Posterior vena cava (tissue), 2 donors: ENCODE results near the gene EPS8. TPM values are rescaled to one million over a fixed set of nuclear protein-coding genes. Genes with fewer than 3 reads are reported as not detected.
"Not testable (repeated sequence)": the region's sequence is repeated elsewhere in the genome, so short reads cannot be mapped to it uniquely, and the experiment has no call there.

ENCODE experiments used
- DNase-seq: peaks from one replicate; pipeline ENCODE4 v3.0.0-alpha.2; 2020; ENCODE audit warnings: low spot score
- intact Hi-C, 2 donors: fragments of 100-400 bp; cut with DNase I; formaldehyde crosslinking; loops; one replicate each; pipeline versions ENCODE4 v1.14.1 to v1.14.2; 2022 to 2023
- total RNA-seq, 2 donors: library from RNA; stranded (reverse); fragmentation: NEBNext Ultra II Directional; extraction: Animal tissue kit (Norgen Biotek cat#: 25700); gene quantifications; one replicate each; pipeline ENCODE4 v1.2.1, GENCODE V29; 2021
- donor health status: DM: yes; HTN: yes; CAD: no.
- donor health status: DM: yes; HTN: yes; CAD: no.

EPS8 gene
- total RNA-seq, 2 donors from 2014 or later = 107 to 144 TPM

DNA sequence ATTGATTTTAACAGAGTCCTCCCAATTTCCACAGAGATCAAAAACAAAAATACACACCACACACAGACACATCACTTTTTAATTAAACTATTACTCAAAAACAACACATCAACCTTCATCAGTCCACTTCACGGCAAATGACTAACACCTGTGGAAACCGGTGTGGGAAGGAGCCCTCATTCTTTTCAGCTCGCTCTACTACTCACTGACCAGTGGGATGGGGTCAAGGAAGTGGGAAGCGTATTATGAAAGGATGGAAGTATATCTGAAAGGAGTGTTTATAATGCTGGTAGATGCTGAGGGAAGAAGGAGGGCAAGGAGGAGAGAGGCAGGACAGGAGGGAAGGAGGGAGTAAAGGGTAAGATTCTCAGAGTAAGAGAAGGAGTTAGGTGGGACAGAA is 156.5 kb downstream of the EPS8 start:
- intact Hi-C loops = no loop called here
- DNase-seq = no peak

DNA sequence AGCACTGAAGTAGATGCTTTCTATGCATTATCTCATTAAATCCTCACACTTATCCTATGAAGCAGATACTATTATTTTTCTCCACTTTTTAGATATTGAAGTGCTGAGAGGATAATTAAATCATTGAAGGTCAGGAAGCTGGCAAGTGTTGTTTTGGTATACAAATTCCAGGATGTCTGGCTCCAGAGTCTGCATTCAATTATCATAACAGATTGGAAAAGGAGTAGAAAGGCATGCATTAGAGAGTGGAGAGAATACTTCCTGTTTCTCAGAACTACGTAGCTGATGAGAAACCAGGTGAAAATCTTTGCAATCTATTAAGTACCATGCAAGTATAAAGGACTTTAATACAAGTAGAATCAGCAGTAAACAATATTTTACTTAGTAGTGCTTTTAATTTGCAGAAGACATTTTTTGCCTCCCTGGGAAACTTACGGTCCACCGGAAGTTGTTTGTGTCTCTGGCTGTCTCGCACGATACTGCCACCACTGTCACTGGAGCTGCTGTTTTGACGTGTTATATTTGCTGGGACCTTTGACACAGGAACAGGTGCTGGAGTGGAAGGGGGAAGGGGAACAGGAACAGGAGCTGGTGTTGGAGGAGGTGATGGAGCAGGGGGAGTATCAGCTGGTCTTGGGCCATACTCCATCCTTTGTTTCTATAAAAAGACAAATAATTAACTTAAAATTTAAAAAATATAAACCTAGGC is 158.0 kb downstream of the EPS8 start:
- intact Hi-C loops = no loop called here
- DNase-seq = no peak

DNA sequence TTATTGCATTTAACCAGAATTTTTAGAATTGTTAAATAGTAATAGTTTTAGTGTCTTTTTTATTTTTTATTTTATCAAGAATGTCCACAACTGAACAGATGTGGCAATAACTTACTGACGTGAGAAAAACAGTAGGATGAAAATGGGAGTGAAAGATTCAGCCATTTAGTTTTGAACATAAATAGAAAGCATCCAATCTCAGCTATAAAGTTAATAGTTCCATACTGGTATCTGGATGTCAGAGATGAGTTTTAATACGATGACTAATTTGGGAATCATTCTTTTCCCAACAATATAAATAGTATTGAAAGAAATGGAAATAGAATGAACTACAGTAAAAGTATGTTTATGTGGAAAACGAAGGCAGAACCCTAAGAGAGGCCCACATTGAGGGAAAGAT is 159.4 kb downstream of the EPS8 start:
- intact Hi-C loops = no loop called here
- no peak for DNase-seq

DNA sequence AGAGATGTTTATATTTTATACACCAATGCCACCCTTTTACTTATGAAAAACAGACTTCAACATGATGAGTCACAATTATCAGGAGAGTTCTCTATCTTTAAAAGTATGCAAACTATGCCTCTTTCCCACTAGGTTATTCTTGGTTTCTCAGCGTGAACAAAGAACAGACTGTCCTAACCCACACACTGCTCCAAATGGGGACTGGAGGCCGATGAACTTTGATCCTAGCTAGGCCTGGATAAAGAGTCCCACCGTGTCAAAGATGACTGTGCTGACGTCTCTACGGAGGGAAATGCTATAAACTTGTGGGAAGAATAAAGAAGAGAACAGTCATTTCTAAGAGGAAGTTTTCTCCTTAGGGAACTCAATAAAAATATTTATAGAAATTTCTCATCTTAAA is 160.1 kb downstream of the EPS8 start:
- DNase-seq = peak; percentile 85
- intact Hi-C loops = no loop called here

DNA sequence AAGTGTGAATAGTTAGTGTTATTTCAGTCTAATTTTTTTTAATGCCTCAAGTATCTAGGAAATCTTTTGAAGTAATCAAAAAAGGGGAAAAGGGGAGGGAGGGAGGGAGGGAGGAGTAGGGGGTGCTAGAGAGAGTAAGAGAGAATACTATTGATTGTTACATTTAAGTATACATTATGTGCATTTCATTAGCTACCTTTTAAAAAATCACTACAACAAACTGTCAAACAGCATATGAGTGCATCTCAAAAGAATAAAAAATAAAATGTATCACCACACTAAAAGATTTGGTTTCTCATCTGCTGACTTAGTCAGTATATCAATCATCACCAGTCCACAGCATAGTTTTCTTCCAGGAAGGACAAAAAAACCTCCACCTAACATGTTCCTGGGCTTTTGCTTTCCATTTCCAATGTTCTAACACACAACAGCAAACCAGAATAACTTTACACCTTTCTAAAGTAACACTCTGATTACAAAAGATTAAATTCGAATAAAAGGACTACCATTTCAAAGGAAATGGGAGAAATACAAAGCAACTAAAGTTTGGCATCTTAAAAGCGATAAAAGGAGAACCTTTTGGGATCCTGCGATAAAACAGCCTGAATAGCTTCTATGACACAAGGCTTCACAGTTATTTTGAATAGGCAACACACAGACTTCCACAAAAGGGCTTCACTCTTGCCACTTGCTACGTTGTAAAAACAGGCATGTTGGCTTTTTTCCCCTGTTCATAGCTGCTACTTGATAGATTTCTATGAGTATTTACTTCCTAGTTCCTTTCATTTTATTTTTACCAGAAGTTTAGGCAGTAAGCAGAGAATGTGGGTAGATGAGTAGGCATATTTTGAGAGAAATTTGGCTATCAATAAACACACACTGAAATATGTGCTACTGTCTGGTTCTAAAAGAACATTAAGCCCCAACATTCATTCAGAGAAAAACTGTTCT is 160.9 kb downstream of the EPS8 start:
- DNase-seq = no peak
- intact Hi-C loops = no loop called here

DNA sequence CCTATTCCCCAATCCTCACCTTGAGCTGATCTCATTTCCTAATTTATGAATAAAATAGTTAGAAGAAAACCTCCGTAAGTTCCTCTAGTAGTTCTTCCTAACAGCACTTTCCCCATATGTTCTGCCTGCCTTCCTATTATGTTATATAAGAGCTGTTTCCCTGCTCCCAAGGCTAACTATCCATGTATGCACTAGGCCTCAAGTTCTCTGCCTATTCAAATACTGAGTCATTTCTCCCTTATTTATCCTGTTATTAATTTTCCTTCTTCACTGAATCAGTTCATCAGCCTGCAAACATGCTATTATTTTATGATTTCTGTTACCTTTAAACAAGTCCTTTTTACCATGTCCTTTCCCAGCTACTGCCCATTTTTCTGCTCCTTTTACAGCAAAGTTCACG is 164.1 kb downstream of the EPS8 start:
- no peak for DNase-seq
- intact Hi-C loops = no loop called here

DNA sequence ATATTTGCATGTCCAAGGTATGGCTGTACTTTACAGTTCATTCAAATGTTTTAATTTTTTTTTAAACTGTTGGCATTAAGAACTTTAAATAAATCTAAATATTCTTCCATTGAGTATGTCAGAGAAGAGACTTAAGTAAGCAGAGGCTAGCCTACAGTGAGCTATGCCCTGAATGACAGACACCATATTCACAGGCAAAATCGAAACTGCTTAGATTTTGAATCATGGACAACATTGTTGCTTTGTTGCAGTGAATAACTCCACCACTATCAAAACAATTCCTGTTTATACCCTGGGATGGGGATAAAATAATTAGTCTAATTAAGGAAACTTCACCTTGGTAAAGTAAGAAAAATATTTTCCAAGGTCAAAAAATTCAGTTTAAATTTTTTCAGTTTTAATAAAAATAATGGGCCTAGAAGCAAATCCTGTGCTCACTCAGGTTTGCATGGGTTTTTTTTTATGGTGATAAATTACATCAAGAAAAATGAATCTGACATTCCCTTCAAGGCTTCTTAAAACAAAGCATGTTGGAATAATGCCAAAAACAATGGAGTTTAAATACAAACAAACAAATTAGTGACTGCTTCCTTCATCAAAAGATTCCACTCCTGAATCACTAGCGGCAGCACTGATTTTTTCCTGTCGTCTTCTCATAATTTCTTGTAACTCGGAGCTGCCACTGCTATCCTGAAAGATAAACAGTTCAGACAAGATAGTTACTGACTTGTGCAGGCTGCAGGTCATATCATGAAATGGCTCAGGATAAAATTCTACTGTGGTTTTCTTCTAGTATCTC is 168.2 kb downstream of the EPS8 start:
- intact Hi-C loops = no loop called here
- no peak for DNase-seq

DNA sequence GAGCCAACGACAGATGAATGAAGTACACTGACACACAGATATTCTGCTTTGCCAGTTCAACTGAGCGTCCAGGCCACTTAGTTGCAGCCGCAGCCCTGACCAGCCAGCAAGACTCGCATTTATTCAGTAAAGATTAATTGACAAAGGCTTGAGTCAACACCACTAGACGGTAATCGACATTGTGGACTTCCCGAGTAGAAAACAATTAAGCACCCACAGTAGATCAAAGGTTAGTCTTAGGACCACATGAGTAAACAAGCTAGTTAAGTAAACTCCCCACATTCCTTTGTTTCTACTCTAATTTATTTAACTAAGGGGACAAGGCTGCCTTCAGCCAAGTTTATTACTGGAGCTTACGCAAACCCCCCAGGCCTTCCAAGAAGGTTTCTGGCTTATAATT is 172.7 kb downstream of the EPS8 start:
- DNase-seq, intact Hi-C loops: not testable (repeated sequence)

DNA sequence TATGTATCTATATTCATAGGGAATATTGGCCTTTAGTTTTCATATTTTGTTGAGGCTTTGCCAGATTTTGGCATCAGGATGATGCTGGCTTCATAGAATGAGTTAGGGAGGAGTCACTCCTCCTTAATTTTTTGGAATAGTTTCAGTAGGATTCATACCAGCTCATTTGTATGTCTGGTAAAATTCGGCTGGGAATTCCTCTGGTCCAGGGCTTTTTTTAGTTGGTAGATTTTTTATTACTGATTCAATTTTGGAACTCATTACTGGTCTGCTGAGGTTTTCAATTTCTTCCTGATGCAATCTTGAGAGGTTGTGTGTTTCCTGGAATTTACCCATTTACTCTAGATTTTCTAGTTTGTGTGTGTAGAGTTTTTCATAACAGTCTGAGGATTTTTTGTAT is 175.2 kb downstream of the EPS8 start:
- intact Hi-C loops = no loop called here

DNA sequence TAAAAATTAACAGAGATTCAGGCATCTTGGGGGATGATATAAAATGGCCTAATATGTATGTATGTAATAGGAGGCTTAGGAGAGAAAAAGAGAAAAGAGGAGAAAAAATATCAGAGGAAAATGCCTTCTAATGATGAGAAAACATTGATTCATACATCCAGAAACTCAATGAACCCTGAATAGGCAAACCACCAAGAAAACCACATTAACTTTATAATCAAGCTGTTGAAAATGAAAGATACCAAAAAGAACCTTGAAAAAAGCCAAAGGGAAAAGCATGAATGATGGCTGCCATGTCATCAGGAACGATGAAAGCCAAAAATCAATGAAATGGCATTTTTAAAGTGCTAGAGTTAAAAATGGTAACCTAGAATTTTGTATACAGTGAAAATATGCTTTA is 180.2 kb downstream of the EPS8 start:
- DNase-seq = no peak
- intact Hi-C loops = loop anchor here in 1 of 2 donors (10.0 kb wide), 1 partner anchor 466 kb away; no protein-coding TSS in a partner anchor

More for the DNA sequence above, 175.2 kb downstream of the EPS8 start:
- DNase-seq = no peak

DNA sequence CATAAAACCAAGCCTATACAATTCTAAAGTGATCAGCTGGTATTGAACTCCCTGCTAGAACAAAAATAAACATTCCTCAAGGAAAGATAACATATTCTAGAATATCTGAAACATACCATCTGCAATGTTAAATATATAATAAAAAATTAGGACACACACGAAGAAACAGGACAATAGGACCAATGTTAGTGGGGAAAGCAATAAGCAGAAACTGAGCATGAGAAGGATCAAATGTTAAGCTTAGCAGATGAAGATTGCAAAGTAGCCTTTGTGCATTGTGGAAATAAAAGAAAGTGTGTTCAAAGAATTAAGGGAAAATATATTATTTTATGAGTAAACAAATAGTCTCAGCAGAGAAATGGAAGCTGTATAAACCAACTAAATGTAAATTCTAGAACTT is 180.8 kb downstream of the EPS8 start:
- no peak for DNase-seq
- intact Hi-C loops = loop anchor here in 1 of 2 donors (10.0 kb wide), 1 partner anchor 466 kb away; no protein-coding TSS in a partner anchor

DNA sequence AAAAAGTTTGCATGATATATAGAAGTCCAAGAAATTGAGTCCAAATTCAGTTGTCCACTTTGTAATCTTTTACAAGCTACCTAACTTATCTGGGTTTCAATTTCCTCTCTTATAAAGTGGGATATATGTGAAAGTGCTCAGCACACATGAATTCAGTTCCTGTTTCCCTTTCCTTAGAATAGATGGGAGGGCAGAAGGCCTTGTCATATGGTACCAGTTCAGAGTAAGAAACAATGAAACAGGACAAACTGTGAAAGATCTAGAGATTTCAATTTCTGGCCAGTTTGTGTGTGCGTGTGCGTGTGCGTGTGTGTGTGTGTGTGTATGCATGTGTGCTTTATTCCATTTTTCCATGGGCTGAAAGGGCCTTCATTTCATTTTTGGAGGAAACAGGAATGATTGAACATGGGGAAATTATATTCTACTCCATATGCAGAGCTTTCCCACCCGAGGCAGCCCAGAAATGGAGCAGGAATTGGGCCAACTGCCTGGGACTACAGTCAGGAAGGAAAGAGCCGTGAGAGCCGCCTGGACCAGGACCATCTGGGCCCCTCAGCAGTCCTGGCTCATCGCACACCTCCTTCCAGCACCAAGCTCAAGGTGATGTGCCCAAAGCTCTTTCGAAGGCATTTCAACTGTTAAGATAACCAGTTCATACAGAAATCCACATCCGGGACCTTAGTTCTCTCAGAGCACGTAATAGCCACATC is 183.2 kb downstream of the EPS8 start:
- intact Hi-C loops = loop anchor here in 1 of 2 donors (10.0 kb wide), 1 partner anchor 469 kb away; no protein-coding TSS in a partner anchor
- DNase-seq = no peak

DNA sequence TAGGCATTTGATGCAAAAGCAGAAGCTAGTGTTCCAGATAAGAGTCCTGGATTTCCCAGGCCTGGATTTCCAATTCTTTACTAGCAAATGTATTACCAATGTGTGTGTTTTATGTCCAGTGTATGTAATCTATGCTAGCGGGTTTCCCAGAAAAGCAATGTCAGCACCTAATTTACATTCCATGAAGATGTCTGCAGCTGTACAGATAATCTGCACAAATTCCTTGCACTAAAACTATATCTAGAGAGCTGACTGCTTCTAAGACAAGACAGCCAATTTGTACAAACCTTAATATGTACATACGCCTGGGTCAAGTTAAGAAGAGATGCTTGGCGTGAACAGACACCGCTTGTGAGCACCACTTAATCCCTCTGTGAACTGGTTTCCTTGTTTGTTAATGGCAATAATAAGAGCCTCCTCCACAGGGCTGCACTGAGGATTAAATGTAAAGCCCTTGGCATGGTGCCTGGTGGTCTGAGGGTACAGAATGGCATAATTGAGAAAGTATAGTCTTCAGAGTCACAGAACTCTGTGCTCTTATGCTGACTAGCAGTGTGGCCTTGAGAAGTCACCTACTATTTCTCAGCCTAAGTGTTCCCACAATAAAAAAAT is 185.6 kb downstream of the EPS8 start:
- DNase-seq = no peak
- intact Hi-C loops = loop anchor here in 1 of 2 donors (10.0 kb wide), 1 partner anchor 471 kb away; no protein-coding TSS in a partner anchor

DNA sequence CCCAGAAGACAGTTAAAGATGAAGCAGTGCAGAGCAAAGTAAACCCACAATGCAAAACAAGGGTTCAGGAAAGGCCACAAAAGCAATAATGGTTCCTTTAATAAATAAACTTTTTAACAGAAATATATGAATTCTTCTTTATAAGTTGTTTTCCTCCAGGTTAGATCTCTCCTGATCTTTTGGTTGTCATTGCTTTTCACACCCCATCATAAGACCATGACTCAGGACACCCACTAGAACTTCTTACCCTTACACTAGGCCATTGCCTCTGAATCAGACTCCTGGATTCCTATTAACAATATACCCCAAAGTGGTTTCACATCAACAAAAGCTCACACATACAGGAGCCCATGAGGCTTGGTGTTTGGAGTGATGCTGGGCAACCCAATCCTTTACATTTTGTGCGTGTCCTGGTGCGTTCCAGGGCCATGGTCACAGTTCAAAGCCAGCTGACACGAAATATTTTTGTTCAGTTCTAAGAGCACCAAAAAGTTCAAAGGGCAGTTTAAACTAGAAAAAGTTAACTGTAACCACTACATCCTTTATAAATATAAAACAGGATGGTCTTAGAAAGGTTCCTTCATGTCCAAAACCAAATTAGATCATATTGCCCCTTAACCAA is 187.0 kb downstream of the EPS8 start:
- DNase-seq = no peak
- intact Hi-C loops = loop anchor here in 1 of 2 donors (10.0 kb wide), 1 partner anchor 473 kb away; no protein-coding TSS in a partner anchor

DNA sequence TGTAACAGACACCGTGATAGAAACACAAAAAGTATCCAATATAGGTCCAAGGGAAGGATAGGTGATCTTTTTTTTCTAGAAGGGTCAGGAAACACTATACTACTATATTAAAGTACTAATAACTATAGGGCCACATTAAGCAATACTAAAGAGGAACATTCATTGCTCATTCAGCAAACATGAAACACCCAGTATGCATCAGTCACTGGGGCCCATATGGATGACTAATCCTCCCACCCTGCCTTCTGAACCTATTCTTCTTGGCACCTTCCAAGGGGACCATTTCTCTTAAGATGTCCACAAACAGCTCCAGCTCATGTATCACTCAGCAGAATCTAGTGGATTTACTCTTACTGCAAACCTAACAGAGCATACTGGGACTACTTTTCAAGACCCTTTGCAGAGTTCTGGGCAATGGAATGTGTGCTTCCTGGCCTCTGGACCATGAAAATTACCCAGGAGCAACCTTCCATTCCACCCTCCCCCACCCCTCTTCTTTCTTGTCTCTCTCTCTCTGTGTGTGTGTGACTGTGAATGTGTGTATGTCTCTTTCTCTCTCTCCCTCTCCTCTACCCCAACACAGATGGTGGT is 187.9 kb downstream of the EPS8 start:
- no peak for DNase-seq
- intact Hi-C loops = loop anchor here in 1 of 2 donors (10.0 kb wide), 1 partner anchor 473 kb away; no protein-coding TSS in a partner anchor

DNA sequence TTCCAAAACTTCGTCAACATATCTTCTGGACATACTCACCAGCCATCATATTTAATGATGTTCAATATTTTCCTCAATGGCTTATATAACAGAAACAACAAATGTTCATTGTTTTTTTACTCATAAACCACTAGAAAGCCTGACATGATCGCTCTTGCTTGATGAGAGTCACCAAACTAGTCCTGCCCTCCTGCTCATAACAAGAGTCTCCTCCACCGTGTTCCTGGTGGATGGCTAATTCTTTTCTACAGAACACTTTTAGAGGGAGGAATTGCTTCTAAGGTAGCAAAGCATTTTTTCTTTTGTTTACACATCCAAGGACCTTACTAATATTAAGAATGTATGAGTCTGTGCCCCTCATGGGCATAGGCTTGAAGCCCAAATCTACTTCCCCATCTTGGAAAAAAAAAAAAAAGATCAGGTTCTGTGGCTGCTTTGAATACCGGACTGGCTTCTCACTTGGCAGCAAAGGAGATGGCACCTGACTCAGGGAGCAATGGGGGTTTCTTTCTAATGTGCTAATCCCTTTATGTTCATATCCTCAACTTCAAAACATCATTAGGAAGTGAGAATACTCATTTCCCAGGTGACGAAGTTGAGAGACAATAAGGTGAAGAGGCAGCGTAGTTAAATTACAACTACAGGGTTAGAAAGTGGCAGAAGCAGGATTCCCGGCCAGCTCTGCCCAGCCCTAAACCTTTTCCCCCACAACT is 188.8 kb downstream of the EPS8 start:
- intact Hi-C loops = loop anchor here in 1 of 2 donors (10.0 kb wide), 1 partner anchor 474 kb away; no protein-coding TSS in a partner anchor
- no peak for DNase-seq
